Tibial nerve (tissue), 4 donors: ENCODE results near the gene CEBPG. TPM values are rescaled to one million over a fixed set of nuclear protein-coding genes. Genes with fewer than 3 reads are reported as not detected.

Experiments used
- DNase-seq, 2 donors: peaks; one replicate each; pipeline ENCODE4 v3.0.0-alpha.2; 2019; ENCODE audit warnings: low spot score in 2 of 2
- H3K27ac ChIP-seq, 4 donors: fragments of 200-600 bp; sonication (generic) in 3 of 4; one replicate each; pipeline ENCODE4 v1.5.1; 2017 to 2019; ENCODE audit warnings: mild to moderate bottlenecking in 1 of 4
- H3K27me3 ChIP-seq, 2 donors: fragments of 200-600 bp; sonication (generic) in 1 of 2; one replicate each; pipeline versions ENCODE4 v1.5.1 to v1.6.0; 2017 to 2019
- H3K36me3 ChIP-seq, 3 donors: fragments of 200-600 bp; sonication (generic); one replicate each; pipeline ENCODE4 v1.5.1; 2018 to 2019
- H3K4me1 ChIP-seq, 4 donors: fragments of 200-600 bp; sonication (generic) in 3 of 4; one replicate each; pipeline ENCODE4 v1.5.1; 2017 to 2019
- H3K4me3 ChIP-seq, 4 donors: fragments of 200-600 bp; sonication (generic) in 3 of 4; one replicate each; pipeline ENCODE4 v1.5.1; 2017 to 2019; ENCODE audit warnings: mild to moderate bottlenecking in 1 of 4, moderate library complexity in 1 of 4
- H3K9me3 ChIP-seq, 4 donors: fragments of 200-600 bp; sonication (generic) in 3 of 4; one replicate each; pipeline ENCODE4 v1.5.1; 2017 to 2019
- CTCF ChIP-seq, 5 experiments: fragments of 200-600 bp in 3 of 5; fragments of 450-650 bp in 2 of 5; sonication (generic) in 3 of 5; IDR thresholded peaks; one replicate each; pipeline ENCODE4 v1.5.1; 2016 to 2019; ENCODE audit warnings: antibody characterized with exemption in 5 of 5, mild to moderate bottlenecking in 3 of 5, moderate library complexity in 2 of 5
- EP300 ChIP-seq, 2 donors: sonication (generic); formaldehyde crosslinking; IDR thresholded peaks; one replicate each; pipeline ENCODE4 v1.6.1; 2017; ENCODE audit warnings: antibody characterized with exemption in 2 of 2, mild to moderate bottlenecking in 1 of 2
- POLR2A ChIP-seq, 2 donors: fragments of 450-650 bp; IDR thresholded peaks; one replicate each; pipeline ENCODE4 v1.6.1; 2017; ENCODE audit warnings: antibody characterized with exemption in 2 of 2, mild to moderate bottlenecking in 2 of 2, moderate library complexity in 2 of 2
- WGBS, 2 donors: methylation state at CpG; one replicate each; pipeline ENCODE4 v1.1.5; 2018; 5-methylcytosine and 5-hydroxymethylcytosine counted together
- total RNA-seq, 4 donors: library from RNA; depleted of rRNA; stranded (reverse); fragments of >200 nt; gene quantifications; one replicate each; pipeline ENCODE4 v1.1.0, GENCODE V29; 2016

The CEBPG gene
- total RNA-seq, 4 donors from 2014 or later, result 15.5 to 18.6 (median 16.7) TPM

DNA sequence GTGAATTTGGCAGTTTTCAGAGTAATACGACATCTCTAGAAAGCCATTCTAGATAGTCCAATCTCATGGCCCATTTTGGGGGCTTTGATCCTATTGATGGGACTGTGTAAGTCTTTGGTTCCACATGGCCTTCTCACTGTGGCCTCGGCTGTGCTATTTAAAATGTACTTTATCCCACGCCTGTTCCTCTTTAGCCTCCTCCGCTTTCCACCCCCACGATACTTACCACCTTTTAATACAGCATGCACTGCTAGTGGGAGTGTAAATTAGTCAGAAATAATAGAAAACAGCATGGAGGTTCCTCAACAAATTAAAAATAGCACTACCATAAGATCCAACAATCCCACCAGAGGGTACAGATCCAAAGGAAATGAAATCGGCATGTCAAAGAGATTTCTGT, 28.3 kb upstream of the CEBPG start:
- TF ChIP-seq POLR2A (IDR thresholded peaks at IDR 0.05) (no peak), CTCF (IDR thresholded peaks at IDR 0.05) (no peak), EP300 (IDR thresholded peaks at IDR 0.05) (no peak)
- H3K27ac ChIP-seq, result no peak overlapping the region
- H3K4me1 ChIP-seq, result peaks cover 0 to 13% (median 0%) of the 10 kb centered on the region in 4 donors
- no peaks in the 10 kb centered on the region for H3K36me3 ChIP-seq
- no peak overlapping the region for H3K4me3 ChIP-seq
- WGBS, 2 donors, result 85 to 88% methylated on average over 6 of the region's 6 CpGs
- DNase-seq, result no peak
- H3K27me3 ChIP-seq, result no peaks in the 10 kb centered on the region
- no peaks in the 10 kb centered on the region for H3K9me3 ChIP-seq

GRCh38 chr19:33346665-33347064, 26.8 kb upstream of the CEBPG start:
- H3K27me3 ChIP-seq, result no peaks in the 10 kb centered on the region
- H3K36me3 ChIP-seq, result no peaks in the 10 kb centered on the region
- no peak overlapping the region for H3K4me3 ChIP-seq
- H3K9me3 ChIP-seq, result no peaks in the 10 kb centered on the region
- H3K4me1 ChIP-seq, result peaks cover 0 to 19% (median 0%) of the 10 kb centered on the region in 4 donors
- TF ChIP-seq POLR2A (IDR thresholded peaks at IDR 0.05), result no peak
- no peak for TF ChIP-seq CTCF (IDR thresholded peaks at IDR 0.05)
- TF ChIP-seq EP300 (IDR thresholded peaks at IDR 0.05), result no peak
- DNase-seq, result no peak
- no peak overlapping the region for H3K27ac ChIP-seq

DNA sequence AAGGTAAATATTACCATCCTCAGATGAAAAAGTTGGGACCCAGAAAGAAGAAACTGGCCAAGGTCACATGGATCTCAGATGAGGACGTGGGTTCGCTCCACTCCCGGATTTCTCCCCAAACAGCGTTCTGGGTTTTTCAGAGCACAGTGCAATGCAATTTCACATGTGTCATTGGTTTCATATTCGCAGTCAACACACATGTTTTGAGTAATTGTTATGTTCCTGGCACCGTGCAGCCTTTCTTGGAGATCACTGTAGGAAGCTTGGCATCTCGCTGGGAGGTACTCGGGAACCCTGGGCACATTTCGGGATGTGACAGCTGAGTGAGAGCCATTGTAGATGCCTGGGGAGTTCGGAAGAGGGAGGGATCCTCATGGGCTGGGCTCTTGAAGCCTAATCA, 26.2 kb upstream of the CEBPG start:
- Histone ChIP-seq H3K27ac (no peak overlapping the region), H3K4me3 (no peak overlapping the region), H3K27me3 (no peaks in the 10 kb centered on the region), H3K9me3 (no peaks in the 10 kb centered on the region), H3K36me3 (no peaks in the 10 kb centered on the region), H3K4me1 (peaks cover 0 to 19% (median 0%) of the 10 kb centered on the region in 4 donors)
- no peak for TF ChIP-seq CTCF (IDR thresholded peaks at IDR 0.05)
- TF ChIP-seq POLR2A (IDR thresholded peaks at IDR 0.05), result no peak
- no peak for TF ChIP-seq EP300 (IDR thresholded peaks at IDR 0.05)
- DNase-seq, result no peak
- 78 to 80% methylated on average over 10 of the region's 10 CpGs for WGBS, 2 donors

GRCh38 chr19:33348301-33349010, 25.1 kb upstream of the CEBPG start:
- no peaks in the 10 kb centered on the region for H3K27me3 ChIP-seq
- no peak for DNase-seq
- peaks cover 0 to 19% (median 0%) of the 10 kb centered on the region in 4 donors for H3K4me1 ChIP-seq
- no peak overlapping the region for H3K27ac ChIP-seq
- H3K9me3 ChIP-seq, result no peaks in the 10 kb centered on the region
- WGBS, 2 donors, result 69 to 70% methylated on average over 12 of the region's 12 CpGs
- TF ChIP-seq POLR2A (IDR thresholded peaks at IDR 0.05) (no peak), CTCF (IDR thresholded peaks at IDR 0.05) (no peak), EP300 (IDR thresholded peaks at IDR 0.05) (no peak)
- no peak overlapping the region for H3K4me3 ChIP-seq
- H3K36me3 ChIP-seq, result no peaks in the 10 kb centered on the region

- no peak for DNase-seq
- H3K4me1 ChIP-seq, result peaks cover 0 to 10% (median 0%) of the 10 kb centered on the region in 4 donors
- no peaks in the 10 kb centered on the region for H3K9me3 ChIP-seq
- no peak for TF ChIP-seq EP300 (IDR thresholded peaks at IDR 0.05)
- no peak for TF ChIP-seq CTCF (IDR thresholded peaks at IDR 0.05)
- TF ChIP-seq POLR2A (IDR thresholded peaks at IDR 0.05), result no peak
- no peak overlapping the region for H3K27ac ChIP-seq
- no peaks in the 10 kb centered on the region for H3K36me3 ChIP-seq
- H3K4me3 ChIP-seq, result no peak overlapping the region
- no peaks in the 10 kb centered on the region for H3K27me3 ChIP-seq
- 88 to 90% methylated on average over 12 of the region's 12 CpGs for WGBS, 2 donors
Measured at GRCh38 chr19:33349319-33350289, 23.9 kb upstream of the CEBPG start.
